ENCODE measurements around the gene CFAP251.
"Not testable (repeated sequence)": the region's sequence is repeated elsewhere in the genome, so short reads cannot be mapped to it uniquely, and the experiment has no call there.

GRCh38 chr12:121885129-121885528 is 33.3 kb upstream of the CFAP251 start:
- not testable (repeated sequence) for TF ChIP-seq CTCF (IDR thresholded peaks at IDR 0.05; ENCODE audit: poor library complexity); EZH2phosphoT487 (IDR thresholded peaks at IDR 0.05; ENCODE audit: low read depth, severe bottlenecking, unreplicated experiment)
